Measurements from ENCODE around the gene NCOA5.
"Not testable (repeated sequence)": the region's sequence is repeated elsewhere in the genome, so short reads cannot be mapped to it uniquely, and the experiment has no call there.

The NCOA5 gene

GRCh38 chr20:46091622-46092535 lies 2.1 kb upstream of the NCOA5 start:
- not testable (repeated sequence) for DNase-seq, ATAC-seq

DNA sequence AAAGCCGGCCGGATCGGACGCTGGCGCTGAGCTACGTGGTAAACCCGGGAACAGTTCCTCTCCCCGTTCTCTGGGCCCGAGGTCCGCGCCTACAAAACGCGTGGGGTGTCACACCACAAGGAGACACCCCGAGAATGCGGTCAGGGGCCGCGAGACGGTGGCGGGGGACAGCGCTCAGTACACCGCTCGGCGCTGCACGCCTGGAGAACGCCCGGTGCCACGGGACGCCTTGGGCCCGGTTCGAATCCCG lies 670 bp downstream of the NCOA5 start:
- peak; percentile 51 for ATAC-seq
- DNase-seq = peak; percentile 71

GRCh38 chr20:46088409-46089166 lies 1.2 kb downstream of the NCOA5 start:
- DNase-seq = no peak
- no peak for ATAC-seq

- ATAC-seq = no peak
- DNase-seq = no peak
Observed at GRCh38 chr20:46087161-46087560, 2.6 kb downstream of the NCOA5 start.

DNA sequence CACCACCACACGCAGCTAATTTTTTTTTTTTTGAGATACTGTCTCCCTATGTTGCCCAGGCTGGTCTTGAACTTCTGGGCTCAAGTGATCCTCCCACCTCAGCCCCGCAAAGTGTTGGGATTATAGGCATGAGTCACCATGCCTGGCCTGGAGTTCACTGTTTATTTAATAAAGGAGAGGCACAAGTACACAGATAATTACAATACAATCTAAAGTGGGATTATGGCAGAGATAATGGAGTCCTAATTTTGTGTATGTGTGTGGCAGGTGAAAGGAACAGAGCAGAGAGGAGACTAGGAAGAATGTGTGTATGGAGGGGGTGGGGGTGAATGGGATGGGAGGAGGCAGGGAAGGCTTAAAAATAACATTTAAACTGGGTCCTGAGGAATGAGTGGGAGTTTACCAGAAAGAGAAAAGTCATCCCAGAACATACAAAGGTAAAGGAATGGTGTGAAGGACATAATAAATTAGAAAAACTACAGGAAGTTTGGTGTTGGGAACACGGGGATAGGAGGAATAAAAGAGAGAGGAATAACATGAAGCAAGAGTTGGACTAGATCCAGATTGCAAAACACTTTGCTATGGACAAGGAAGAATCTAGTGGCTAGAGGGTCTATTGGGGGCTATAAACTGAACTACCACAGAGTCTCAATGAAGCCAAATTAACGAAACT lies 4.4 kb downstream of the NCOA5 start:
- DNase-seq (no peak), ATAC-seq (no peak)

DNA sequence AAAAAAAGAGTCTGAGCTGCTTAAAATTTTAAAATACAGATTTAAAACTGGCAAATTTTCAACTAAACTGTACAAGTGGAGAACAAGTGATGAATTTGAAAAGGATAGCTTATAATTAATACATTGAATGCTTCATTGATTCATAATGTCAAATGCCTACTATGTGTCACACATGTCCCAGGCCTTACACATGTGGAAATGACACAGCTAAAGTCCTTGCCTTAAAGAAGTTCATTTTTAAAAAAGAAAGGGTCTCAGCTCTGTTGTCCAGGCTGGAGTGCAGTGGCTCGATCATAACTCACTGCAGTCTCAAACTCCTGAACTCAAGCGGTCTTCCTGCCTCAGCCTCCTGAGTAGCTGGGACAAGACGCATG lies 5.0 kb downstream of the NCOA5 start:
- ATAC-seq (no peak), DNase-seq (no peak)

GRCh38 chr20:46083531-46084061 lies 6.2 kb downstream of the NCOA5 start:
- ATAC-seq = no peak

DNA sequence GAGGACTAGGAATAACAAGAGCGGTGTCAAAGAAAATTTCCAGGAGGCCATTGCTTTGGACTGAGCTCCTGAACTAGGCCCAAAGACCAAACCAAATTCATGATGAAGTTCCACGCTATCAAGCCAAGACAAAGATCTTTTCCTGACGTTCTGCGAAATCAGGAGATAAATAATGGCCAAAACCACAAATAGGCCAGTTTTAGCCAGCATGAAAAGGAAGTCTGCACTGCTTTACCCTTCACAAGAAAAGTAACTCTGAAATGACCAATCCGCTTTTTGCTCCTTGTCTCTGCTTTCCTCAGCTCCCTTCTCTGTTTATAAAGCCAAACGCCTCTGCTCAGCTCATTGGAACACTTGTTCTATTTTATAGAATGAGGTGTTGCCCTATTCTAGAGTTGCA lies 6.7 kb downstream of the NCOA5 start:
- DNase-seq (no peak), ATAC-seq (no peak)

More at GRCh38 chr20:46083531-46084061, 6.2 kb downstream of the NCOA5 start:
- DNase-seq = no peak

GRCh38 chr20:46081074-46081473 lies 8.7 kb downstream of the NCOA5 start:
- DNase-seq (no peak), ATAC-seq (no peak)

GRCh38 chr20:46078954-46079353 lies 10.8 kb downstream of the NCOA5 start:
- no peak for DNase-seq
- no peak for ATAC-seq

DNA sequence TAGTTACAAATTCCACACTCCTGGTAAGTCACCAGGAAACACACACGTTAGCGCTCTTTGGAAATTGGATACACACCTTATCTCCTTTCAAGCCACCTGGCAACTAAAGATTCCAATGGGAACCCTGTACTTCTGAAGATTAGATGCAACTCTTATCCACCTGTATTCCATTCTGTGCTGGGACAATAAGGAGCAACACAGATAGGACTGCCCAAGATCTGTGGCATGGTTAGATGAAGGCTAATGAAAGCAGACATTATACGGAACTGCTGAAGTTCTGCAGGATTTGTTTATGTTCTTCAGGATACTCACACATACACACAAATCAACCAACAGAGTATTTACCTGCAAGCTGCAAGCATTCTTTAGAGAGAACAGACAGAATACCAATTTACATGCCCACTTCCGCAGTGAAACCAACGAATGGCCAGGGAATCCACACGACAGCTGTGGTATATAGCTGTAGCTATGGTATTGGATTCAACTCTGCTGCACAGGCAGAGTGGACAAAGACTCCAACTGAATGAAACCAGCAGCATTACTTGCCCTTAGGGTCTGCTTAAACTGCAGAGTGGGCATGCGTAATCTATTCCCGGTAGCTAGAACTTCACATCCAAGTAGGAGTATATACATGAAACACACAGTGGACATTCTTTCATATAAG lies 12.0 kb downstream of the NCOA5 start:
- no peak for DNase-seq
- no peak for ATAC-seq

DNA sequence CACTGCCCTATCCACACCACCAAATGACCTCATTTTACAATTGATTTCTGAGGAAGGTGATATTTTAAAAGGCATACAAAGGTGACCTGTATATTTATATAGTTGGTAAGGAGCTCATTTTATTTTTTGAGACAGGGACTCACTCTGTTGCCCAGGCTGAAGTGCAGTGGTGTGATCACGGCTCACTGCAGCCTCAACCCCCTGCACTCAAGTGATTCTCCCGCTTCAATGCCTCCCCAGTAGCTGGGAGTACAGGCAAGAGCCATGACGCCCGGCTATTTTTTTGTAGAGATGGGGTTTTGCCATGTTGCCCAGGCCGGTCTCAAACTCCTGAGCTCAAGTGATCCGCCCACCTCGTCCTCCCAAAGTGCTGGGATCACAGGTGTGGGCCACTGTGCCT lies 13.0 kb downstream of the NCOA5 start:
- DNase-seq (no peak), ATAC-seq (no peak)

DNA sequence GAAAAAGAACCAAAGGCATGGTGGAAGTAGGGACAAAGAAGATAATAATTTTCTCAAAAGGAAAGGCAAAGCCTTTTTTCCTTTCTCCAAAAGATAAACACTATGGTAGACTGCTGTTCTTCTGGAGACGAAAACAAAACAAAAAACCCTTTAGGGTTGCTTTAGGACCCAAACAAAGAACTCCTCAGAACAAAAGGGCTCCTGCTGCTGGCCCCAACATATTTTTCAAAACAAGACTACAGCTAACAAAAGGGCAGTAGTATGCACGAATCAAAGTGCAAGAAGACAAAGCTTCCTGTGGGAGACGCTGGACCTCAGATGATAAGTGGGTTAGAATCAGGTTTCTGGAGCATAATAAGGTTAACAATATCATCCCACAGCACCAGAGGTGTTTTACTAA lies 15.8 kb downstream of the NCOA5 start:
- DNase-seq = no peak
- no peak for ATAC-seq

DNA sequence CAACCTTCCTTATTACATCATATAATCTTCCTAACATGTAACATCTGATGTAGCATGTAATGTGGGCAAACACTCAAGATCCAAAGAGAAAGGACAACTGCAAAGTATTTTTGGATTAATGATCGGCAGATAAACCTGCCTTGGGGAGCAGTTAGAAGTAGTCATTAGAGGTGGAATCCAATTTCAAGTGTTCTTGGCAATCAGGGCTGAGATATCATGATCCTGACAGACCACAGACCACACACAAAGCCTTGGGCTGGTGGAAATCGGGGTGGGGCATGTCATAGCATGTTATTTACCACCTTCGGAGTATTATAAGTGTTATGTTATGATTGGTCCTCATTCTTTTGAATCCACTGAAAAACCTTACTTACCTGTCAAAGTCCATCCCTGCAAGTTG lies 16.3 kb downstream of the NCOA5 start:
- ATAC-seq = no peak
- no peak for DNase-seq

GRCh38 chr20:46073024-46073423 lies 16.7 kb downstream of the NCOA5 start:
- DNase-seq (no peak), ATAC-seq (no peak)

GRCh38 chr20:46071573-46071972 lies 18.2 kb downstream of the NCOA5 start:
- DNase-seq = no peak
- ATAC-seq = no peak

DNA sequence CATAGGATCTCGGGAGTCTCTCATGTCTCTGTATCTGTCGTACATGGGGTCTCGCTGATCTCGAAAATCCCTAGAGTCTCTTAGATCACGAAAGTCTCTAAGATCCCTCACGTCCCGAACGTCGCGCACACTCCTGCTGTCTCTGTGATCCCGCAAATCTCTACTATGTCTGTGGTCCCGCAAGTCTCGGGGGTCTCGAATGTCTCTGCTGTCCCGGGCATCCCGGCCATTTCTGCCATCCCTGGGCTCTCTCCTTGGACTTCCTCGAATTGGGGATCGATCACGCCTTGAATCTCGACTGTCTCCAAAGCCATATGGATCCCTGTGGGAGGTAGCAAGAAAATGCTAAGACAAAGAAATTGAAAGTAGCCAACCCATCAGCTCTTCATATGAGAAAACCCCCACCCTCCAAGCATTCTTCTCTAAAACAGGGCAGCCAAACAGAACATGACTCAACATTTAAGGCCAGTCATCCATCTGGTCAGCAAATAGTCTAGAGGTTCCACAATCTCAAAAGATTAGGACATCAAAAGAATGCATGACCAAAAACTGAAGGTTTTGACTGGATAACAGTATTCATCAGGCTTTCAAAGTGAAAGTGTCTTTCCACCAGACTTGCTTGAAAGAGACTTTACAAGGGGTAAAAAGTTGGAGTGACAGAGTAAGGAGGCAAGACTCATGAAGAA lies 19.4 kb downstream of the NCOA5 start:
- no peak for ATAC-seq
- DNase-seq = no peak

DNA sequence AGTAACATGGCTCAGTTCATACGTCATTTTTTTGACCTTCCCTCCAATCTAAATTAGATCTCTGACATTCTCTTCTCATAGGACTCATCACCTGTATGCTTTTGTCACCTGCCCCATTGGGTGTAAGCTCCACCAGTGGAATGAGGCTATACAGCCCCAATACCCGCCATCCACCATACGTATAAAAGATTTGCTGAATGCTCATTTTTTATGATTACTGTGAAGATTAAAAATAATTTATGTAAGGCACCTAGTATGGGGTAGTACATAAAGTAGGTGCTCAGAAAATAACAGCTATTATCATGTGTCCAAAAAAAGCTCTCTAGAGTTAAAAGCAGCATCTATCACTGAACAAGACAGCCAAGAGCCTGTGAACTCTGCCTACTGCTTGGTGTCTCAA lies 24.1 kb downstream of the NCOA5 start:
- DNase-seq = no peak
- no peak for ATAC-seq

DNA sequence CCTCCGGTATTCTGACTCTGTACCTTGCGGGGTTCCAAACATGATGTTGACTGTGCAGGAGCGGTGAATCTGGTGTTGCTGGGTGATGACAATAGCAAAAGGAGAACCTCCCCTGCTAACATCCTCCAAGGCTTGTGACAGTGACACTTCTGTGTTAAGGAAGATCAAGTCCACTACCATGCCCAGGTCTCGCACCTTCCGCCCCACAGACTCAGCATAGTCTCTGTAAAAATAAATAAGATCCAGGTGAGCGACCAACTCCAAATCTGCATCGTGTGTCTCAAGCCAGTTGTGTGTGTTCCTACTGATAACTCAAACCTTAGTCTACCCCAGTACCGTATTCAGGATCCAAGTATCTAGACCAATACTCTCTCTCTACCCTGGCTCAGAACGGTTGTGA lies 24.8 kb downstream of the NCOA5 start:
- ATAC-seq = no peak
- no peak for DNase-seq

DNA sequence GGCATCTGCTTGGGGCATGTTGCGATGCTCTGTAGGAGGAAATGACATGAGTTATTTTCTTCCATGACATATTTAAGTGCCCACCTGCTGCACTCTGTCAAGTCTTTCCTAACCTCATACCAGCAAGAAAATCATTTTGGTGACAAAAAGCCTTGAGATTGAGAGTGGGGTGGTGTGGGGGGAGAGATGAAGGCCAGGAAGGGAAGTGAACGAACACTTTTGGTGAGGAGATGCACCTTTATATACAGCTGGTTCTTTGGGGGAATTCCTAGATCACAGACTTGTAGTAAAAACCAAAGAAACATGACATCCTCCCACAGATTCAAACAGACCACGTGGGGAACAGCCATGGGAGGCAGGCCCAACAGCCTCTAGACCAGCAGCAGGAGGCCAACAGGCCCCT lies 26.1 kb downstream of the NCOA5 start:
- DNase-seq (no peak), ATAC-seq (peak; percentile 65)

DNA sequence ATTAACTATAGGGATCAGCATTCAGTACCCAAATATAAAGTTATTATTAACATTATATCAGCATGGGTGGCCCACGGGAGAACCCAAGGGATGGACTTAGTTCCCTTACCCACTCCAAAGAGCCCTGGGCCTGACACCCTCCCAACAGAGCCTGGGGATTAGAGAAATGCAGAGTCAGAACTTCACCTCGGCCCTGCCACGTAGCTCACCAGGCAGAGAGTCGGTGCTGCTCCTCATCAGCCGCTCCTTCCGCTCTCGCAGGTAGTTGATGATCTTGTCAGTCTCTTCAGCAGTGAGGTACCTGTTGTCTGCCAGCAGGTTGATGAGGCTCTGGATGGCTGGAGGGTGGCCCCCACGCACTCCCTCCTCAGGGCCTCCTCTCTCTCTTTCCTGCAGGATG lies 26.6 kb downstream of the NCOA5 start:
- DNase-seq (no peak), ATAC-seq (no peak)

- DNase-seq (no peak), ATAC-seq (no peak)
Observed at GRCh38 chr20:46062621-46063020, 27.1 kb downstream of the NCOA5 start.
